SKM-1 (cell line): Measurements from ENCODE around the gene ASB1.

Experiments
- DNase-seq: peaks from one replicate; lab custom pipeline; 2025; ENCODE audit not compliant: unreplicated experiment; lab: John Stamatoyannopoulos, UW

The ASB1 gene

GRCh38 chr2:238464389-238464788 is 37.7 kb downstream of the ASB1 start:
- DNase-seq, result no peak

- DNase-seq, result no peak
These were observed 38.9 kb downstream of the ASB1 start for GRCh38 chr2:238465487-238466242.

GRCh38 chr2:238466243-238466756 is 39.6 kb downstream of the ASB1 start:
- DNase-seq, result no peak

GRCh38 chr2:238467062-238467461 is 40.3 kb downstream of the ASB1 start:
- no peak for DNase-seq

GRCh38 chr2:238467792-238468191 is 41.1 kb downstream of the ASB1 start:
- DNase-seq, result no peak

- DNase-seq, result no peak
These were observed 42.4 kb downstream of the ASB1 start for GRCh38 chr2:238469155-238469554.

- DNase-seq, result no peak
These were observed 46.3 kb downstream of the ASB1 start for GRCh38 chr2:238473014-238473413.

GRCh38 chr2:238473523-238473922 is 46.8 kb downstream of the ASB1 start:
- DNase-seq, result no peak

GRCh38 chr2:238475034-238475433 is 48.3 kb downstream of the ASB1 start:
- DNase-seq, result no peak

GRCh38 chr2:238475566-238475965 is 48.8 kb downstream of the ASB1 start:
- DNase-seq, result no peak

- DNase-seq, result no peak
These were observed 49.5 kb downstream of the ASB1 start for GRCh38 chr2:238476258-238476657.

- DNase-seq, result no peak
These were observed 51.5 kb downstream of the ASB1 start for GRCh38 chr2:238478216-238478615.

GRCh38 chr2:238479847-238480246 is 53.1 kb downstream of the ASB1 start:
- no peak for DNase-seq

GRCh38 chr2:238483021-238483420 is 56.3 kb downstream of the ASB1 start:
- no peak for DNase-seq

- DNase-seq, result no peak
These were observed 56.9 kb downstream of the ASB1 start for GRCh38 chr2:238483656-238484055.

- no peak for DNase-seq
These were observed 58.1 kb downstream of the ASB1 start for GRCh38 chr2:238484522-238485452.

- no peak for DNase-seq
These were observed 59.6 kb downstream of the ASB1 start for GRCh38 chr2:238486123-238486848.

- no peak for DNase-seq
These were observed 60.4 kb downstream of the ASB1 start for GRCh38 chr2:238487134-238487533.

GRCh38 chr2:238487652-238488346 is 61.1 kb downstream of the ASB1 start:
- no peak for DNase-seq

GRCh38 chr2:238488347-238488826 is 61.7 kb downstream of the ASB1 start:
- no peak for DNase-seq
